Activated naive CD8-positive, alpha-beta T cell treated with anti-CD3 and anti-CD28 coated beads, Interleukin-2, amount 50 U/mL, for 24 hours (primary cell): Measurements from ENCODE around the gene ATP1A2.

Experiments
- ATAC-seq: fragments of 150-1000 bp; cut with Tn5 transposase; one replicate; pipeline ENCODE4 v1.10.0; 2021
- DNase-seq: peaks from one replicate; pipeline ENCODE4 v3.0.0; 2021
- H3K27ac Mint-ChIP-seq: one replicate; pipeline ENCODE4 v1.8.0; 2021; ENCODE audit warnings: mild to moderate bottlenecking, mixed read lengths
- H3K27me3 Mint-ChIP-seq: one replicate; pipeline ENCODE4 v1.8.0; 2021; ENCODE audit warnings: mixed read lengths
- H3K36me3 Mint-ChIP-seq: one replicate; pipeline ENCODE4 v1.8.0; 2021; ENCODE audit warnings: low read depth, mixed read lengths
- H3K4me1 Mint-ChIP-seq: one replicate; pipeline ENCODE4 v1.8.0; 2021; ENCODE audit warnings: mixed read lengths
- H3K4me3 Mint-ChIP-seq: one replicate; pipeline ENCODE4 v1.8.0; 2021; ENCODE audit warnings: mild to moderate bottlenecking, moderate library complexity, mixed read lengths
- H3K9me3 Mint-ChIP-seq: one replicate; pipeline ENCODE4 v1.8.0; 2021; ENCODE audit warnings: mixed read lengths

Gene ATP1A2

GRCh38 chr1:160093624-160094290, 21.8 kb upstream of the ATP1A2 start:
- H3K36me3 Mint-ChIP-seq: peaks cover 3% of the 10 kb centered on the region
- DNase-seq: no peak
- H3K27ac Mint-ChIP-seq: no peak overlapping the region
- no peak for ATAC-seq
- peaks cover 26% of the 10 kb centered on the region for H3K4me1 Mint-ChIP-seq
- H3K27me3 Mint-ChIP-seq: no peaks in the 10 kb centered on the region
- no peaks in the 10 kb centered on the region for H3K9me3 Mint-ChIP-seq
- no peak overlapping the region for H3K4me3 Mint-ChIP-seq

- Mint-ChIP-seq H3K4me3 (no peak overlapping the region), H3K27ac (no peak overlapping the region), H3K4me1 (peaks cover 29% of the 10 kb centered on the region), H3K36me3 (peaks cover 3% of the 10 kb centered on the region), H3K9me3 (no peaks in the 10 kb centered on the region), H3K27me3 (no peaks in the 10 kb centered on the region)
- DNase-seq: no peak
- no peak for ATAC-seq
Observed at GRCh38 chr1:160094291-160094625, 21.3 kb upstream of the ATP1A2 start.

DNA sequence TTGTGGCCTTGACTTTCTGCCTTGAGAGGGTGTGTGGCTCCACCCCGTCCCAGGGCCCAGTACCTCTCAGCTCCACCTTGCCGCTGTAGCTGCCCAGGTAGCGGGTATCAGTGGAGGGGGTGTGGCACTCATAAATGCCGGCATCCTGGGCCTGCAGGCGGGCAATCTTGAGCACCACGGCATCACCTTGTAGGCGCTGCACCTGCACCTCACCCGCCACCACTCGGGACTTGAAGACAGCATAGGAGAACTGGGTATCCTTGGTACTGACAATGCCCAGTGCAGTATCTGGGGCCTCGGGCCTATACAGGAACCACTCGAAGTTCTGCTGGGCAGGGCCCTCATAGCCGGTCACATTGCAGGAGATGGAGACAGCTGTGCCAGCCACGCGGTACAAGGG, 20.8 kb upstream of the ATP1A2 start:
- H3K9me3 Mint-ChIP-seq: no peaks in the 10 kb centered on the region
- no peaks in the 10 kb centered on the region for H3K27me3 Mint-ChIP-seq
- no peak for ATAC-seq
- no peak overlapping the region for H3K4me3 Mint-ChIP-seq
- DNase-seq: no peak
- peaks cover 3% of the 10 kb centered on the region for H3K36me3 Mint-ChIP-seq
- no peak overlapping the region for H3K27ac Mint-ChIP-seq
- peaks cover 34% of the 10 kb centered on the region for H3K4me1 Mint-ChIP-seq

GRCh38 chr1:160095382-160096105, 20.0 kb upstream of the ATP1A2 start:
- no peaks in the 10 kb centered on the region for H3K9me3 Mint-ChIP-seq
- DNase-seq: no peak
- H3K4me1 Mint-ChIP-seq: peaks cover 37% of the 10 kb centered on the region
- H3K36me3 Mint-ChIP-seq: peaks cover 3% of the 10 kb centered on the region
- no peak for ATAC-seq
- peak overlapping the region; percentile 20 for H3K27ac Mint-ChIP-seq
- H3K4me3 Mint-ChIP-seq: no peak overlapping the region
- no peaks in the 10 kb centered on the region for H3K27me3 Mint-ChIP-seq

- H3K27ac Mint-ChIP-seq: peak overlapping the region; percentile 78
- peaks cover 3% of the 10 kb centered on the region for H3K36me3 Mint-ChIP-seq
- H3K9me3 Mint-ChIP-seq: no peaks in the 10 kb centered on the region
- H3K4me3 Mint-ChIP-seq: peak overlapping the region; percentile 88
- peaks cover 46% of the 10 kb centered on the region for H3K4me1 Mint-ChIP-seq
- ATAC-seq: no peak
- no peaks in the 10 kb centered on the region for H3K27me3 Mint-ChIP-seq
- no peak for DNase-seq
Observed at GRCh38 chr1:160096274-160097116, 19.1 kb upstream of the ATP1A2 start.

- ATAC-seq (peak; percentile 5), DNase-seq (peak; percentile 52)
- H3K4me1 Mint-ChIP-seq: peaks cover 55% of the 10 kb centered on the region
Observed at GRCh38 chr1:160097151-160097910, 18.2 kb upstream of the ATP1A2 start.

DNA sequence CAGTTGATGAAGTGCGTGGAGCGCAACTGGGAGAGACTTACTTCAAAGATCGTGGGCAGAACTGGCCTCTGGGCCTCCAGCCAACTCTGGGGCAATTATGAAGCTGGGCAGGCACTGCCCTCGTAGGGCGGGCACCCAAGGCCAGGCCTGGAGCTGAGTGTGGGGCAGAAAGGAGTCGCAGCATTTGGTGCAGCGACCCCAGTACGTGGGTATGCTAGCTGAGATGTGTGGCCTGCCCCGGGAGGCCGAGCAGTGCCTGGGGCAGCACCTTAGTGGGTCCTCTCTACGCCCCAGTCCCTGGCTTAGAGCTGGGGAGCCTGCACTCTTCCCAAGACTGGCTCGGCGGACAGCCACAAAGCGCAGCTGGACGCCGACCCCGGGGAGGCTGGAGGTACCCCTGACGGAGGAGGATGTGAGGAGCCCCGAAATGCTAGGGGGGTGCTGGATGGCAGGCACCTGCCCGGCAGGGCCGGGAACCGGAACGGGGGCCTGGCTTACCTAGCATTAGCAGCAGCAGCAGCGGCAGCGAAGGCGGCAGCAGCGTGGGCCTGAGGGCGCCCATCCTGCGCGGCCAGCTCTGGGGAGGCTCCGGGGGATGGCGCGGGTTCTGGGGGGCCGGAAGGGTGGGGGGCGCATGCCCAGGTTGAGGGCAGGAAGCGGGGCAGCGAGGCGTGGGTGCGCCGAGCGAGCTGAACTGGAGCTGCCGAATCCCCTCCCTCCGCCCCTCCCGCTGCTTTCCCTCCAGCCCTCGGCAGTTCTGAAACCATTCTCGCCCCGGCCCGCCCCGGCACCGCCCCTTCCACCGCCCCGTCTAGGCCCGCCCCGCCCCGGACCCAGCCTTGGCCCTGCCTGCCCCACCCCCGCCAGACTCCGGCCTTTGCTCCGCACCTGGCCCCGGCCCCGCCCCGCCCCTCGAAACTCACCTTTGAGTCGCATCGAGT, 17.4 kb upstream of the ATP1A2 start, which contains the start of gene IGSF8:
Gene IGSF8, minus strand, starts transcription at position 709 of the 941 bp plus-strand sequence. Its CDS starts 147 bp downstream, at position 562.
- Mint-ChIP-seq H3K4me1 (peaks cover 61% of the 10 kb centered on the region), H3K27me3 (no peaks in the 10 kb centered on the region), H3K9me3 (no peaks in the 10 kb centered on the region), H3K27ac (peak within 1 kb of the TSS; percentile 78), H3K36me3 (no peaks in the 10 kb centered on the region), H3K4me3 (peak within 1 kb of the TSS; percentile 88)
- ATAC-seq (peak; percentile 66), DNase-seq (peak; percentile 94)

More at GRCh38 chr1:160097151-160097910, 18.2 kb upstream of the ATP1A2 start:
- no peaks in the 10 kb centered on the region for H3K27me3 Mint-ChIP-seq
- H3K27ac Mint-ChIP-seq: peak overlapping the region; percentile 78
- H3K4me3 Mint-ChIP-seq: peak overlapping the region; percentile 88
- no peaks in the 10 kb centered on the region for H3K9me3 Mint-ChIP-seq
- no peaks in the 10 kb centered on the region for H3K36me3 Mint-ChIP-seq

- H3K9me3 Mint-ChIP-seq: no peaks in the 10 kb centered on the region
- peaks cover 65% of the 10 kb centered on the region for H3K4me1 Mint-ChIP-seq
- no peaks in the 10 kb centered on the region for H3K36me3 Mint-ChIP-seq
- H3K27ac Mint-ChIP-seq: peak overlapping the region; percentile 57
- ATAC-seq (peak; percentile 72), DNase-seq (peak; percentile 99)
- H3K27me3 Mint-ChIP-seq: no peaks in the 10 kb centered on the region
- H3K4me3 Mint-ChIP-seq: peak overlapping the region; percentile 59
Observed at GRCh38 chr1:160098852-160099561, 16.6 kb upstream of the ATP1A2 start.

DNA sequence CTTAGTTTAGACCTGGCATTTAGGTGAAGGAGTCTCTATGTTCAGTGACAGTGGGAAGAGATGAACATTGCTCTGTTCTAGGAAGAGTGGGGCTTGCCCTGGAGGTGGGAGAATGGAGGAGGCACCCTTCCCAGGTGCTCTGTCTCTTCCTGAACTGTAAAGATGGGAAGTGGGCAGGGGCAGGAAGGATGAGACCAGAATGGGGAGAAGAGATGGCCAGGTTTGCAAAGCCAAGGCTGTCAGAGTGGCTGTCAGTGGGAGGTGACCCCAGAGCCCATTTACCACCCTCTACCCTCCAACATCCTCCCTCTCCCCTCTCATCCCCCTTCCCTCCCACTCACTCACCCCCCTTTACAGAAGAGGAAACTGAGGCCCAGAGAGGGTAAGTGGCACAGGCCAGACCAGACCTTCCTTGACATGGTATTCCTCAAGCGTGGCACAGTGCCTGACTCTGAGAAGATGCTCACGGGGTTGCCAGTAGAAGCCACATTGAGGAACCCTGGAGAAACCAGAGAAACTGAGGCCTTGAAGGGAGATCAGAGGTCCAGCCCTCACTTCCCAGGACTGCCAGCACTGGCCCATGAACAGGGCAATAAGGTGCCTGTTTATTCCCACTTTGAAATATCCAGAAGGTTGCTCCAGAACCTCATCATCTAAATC, 15.7 kb upstream of the ATP1A2 start:
- Mint-ChIP-seq H3K27me3 (no peaks in the 10 kb centered on the region), H3K4me1 (peaks cover 62% of the 10 kb centered on the region), H3K4me3 (peak overlapping the region; percentile 59), H3K36me3 (no peaks in the 10 kb centered on the region), H3K9me3 (no peaks in the 10 kb centered on the region), H3K27ac (peak overlapping the region; percentile 57)
- no peak for DNase-seq
- ATAC-seq: no peak

- DNase-seq (peak; percentile 80), ATAC-seq (peak; percentile 41)
- Mint-ChIP-seq H3K27ac (peak overlapping the region; percentile 91), H3K4me3 (peak overlapping the region; percentile 38), H3K27me3 (no peaks in the 10 kb centered on the region), H3K36me3 (no peaks in the 10 kb centered on the region), H3K9me3 (no peaks in the 10 kb centered on the region), H3K4me1 (peaks cover 55% of the 10 kb centered on the region)
Observed at GRCh38 chr1:160101037-160101716, 14.4 kb upstream of the ATP1A2 start.

DNA sequence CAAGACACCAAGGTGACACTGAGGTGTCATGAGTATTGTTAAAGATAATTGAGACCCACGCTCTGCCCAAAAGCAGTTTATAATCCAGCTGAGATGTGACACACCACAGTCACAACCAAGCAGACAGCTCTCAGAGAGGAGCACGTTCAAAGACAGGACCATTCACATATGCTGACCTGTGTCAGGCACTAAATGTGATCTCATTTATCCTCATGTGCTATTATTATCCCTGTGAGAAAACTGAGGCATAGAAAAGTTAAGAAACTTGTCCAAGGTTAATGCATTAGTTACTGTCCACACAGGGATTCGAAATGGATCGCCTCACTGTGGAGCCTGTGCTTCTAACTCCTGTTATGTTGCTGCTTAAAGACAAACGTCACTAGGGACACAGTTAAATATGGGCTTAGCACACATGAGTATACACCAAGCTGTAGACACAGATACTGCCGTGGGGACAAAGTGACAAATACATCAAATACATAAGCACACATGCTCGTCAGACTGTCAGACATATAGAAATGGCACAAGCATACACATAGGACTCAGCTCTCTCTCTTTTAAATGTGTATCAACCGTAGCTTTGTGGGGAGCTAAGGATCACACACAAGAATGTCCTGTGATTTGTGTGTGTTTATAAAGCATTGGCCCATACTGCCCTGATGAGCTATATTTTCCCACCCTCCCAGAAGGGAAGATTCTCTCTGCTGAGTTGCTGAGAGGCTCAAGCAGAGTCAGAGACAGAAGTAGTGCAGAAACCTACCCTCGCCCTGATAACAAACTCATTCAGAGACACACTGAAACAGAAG, 13.6 kb upstream of the ATP1A2 start:
- Mint-ChIP-seq H3K9me3 (no peaks in the 10 kb centered on the region), H3K4me1 (peaks cover 48% of the 10 kb centered on the region), H3K27me3 (no peaks in the 10 kb centered on the region), H3K27ac (peak overlapping the region; percentile 91), H3K36me3 (no peaks in the 10 kb centered on the region), H3K4me3 (no peak overlapping the region)
- ATAC-seq: no peak
- DNase-seq: no peak
